Kidney capillary endothelial cell (primary cell): ENCODE data around the gene CBFB.

Experiments used
- DNase-seq: peaks from one replicate; pipeline ENCODE4 v3.0.0-alpha.2; 2018; ENCODE audit warnings: low spot score

The CBFB gene

GRCh38 chr16:67016681-67017420, 12.1 kb upstream of the CBFB start:
- no peak for DNase-seq

- no peak for DNase-seq
Measured at GRCh38 chr16:67017421-67017750, 11.6 kb upstream of the CBFB start.

GRCh38 chr16:67017810-67018488, 11.0 kb upstream of the CBFB start:
- peak; percentile 92 for DNase-seq

GRCh38 chr16:67019171-67019570, 9.8 kb upstream of the CBFB start:
- DNase-seq, result no peak

GRCh38 chr16:67021321-67021720, 7.6 kb upstream of the CBFB start:
- DNase-seq, result no peak

- DNase-seq, result no peak
Measured at GRCh38 chr16:67022531-67023214, 6.3 kb upstream of the CBFB start.

GRCh38 chr16:67023689-67024088, 5.3 kb upstream of the CBFB start:
- no peak for DNase-seq

- DNase-seq, result no peak
Measured at GRCh38 chr16:67024384-67025209, 4.4 kb upstream of the CBFB start.

- no peak for DNase-seq
Measured at GRCh38 chr16:67025210-67025550, 3.8 kb upstream of the CBFB start.

GRCh38 chr16:67026570-67026969, 2.4 kb upstream of the CBFB start:
- no peak for DNase-seq

GRCh38 chr16:67027046-67027445, 1.9 kb upstream of the CBFB start:
- DNase-seq, result no peak

GRCh38 chr16:67028167-67028695, 718 bp upstream of the CBFB start:
- DNase-seq, result no peak

GRCh38 chr16:67029254-67030096, 526 bp downstream of the CBFB start:
- peak; percentile 64 for DNase-seq

GRCh38 chr16:67030221-67030962, 1.4 kb downstream of the CBFB start:
- DNase-seq, result no peak

- no peak for DNase-seq
Measured at GRCh38 chr16:67034487-67034886, 5.5 kb downstream of the CBFB start.

- no peak for DNase-seq
Measured at GRCh38 chr16:67035364-67035763, 6.4 kb downstream of the CBFB start.

- no peak for DNase-seq
Measured at GRCh38 chr16:67036323-67036741, 7.4 kb downstream of the CBFB start.

- DNase-seq, result no peak
Measured at GRCh38 chr16:67039260-67040020, 10.5 kb downstream of the CBFB start.

GRCh38 chr16:67040166-67040565, 11.2 kb downstream of the CBFB start:
- DNase-seq, result no peak

- no peak for DNase-seq
Measured at GRCh38 chr16:67040906-67041305, 12.0 kb downstream of the CBFB start.
